ENCODE results near the gene GPR162. TPM values are rescaled to one million over a fixed set of nuclear protein-coding genes. Genes with fewer than 3 reads are reported as not detected.

Gene GPR162
- polyA plus RNA-seq, 1 experiment: 5.2 TPM

DNA sequence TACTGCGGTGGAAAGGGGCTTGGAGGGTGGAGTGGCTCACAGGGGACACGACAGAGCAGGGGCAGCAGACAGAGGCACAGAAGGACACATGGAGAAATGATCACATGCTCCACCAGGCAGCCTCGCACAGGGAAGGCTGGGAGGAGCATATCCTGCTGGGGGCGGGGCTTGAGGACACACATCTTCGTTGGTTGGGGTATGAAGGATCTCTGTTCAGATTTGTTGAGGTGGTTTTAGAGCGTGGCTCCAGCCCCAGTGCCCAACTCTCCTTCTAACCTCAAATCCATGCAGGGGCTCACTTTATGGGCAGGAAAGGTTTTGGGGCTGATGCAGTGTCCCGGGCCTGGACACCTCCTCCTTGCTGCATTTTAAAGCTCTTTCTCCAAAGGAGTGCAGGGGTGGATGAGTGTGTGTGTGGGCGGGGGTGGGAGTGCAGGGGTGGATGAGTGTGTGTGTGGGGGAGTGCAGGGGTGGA, 5.9 kb downstream of the GPR162 start:
- no peaks in the 10 kb centered on the region; the same call in 1 of the 2 replicates for H3K9me3 ChIP-seq (ENCODE audit: control insufficient read depth, insufficient read depth, low read length)
- ChIA-PET POLR2A (interaction anchor here (0.5 to 3.6 kb wide), 9 partner anchors 14 to 293 kb away, joined by 3 to 26 read pairs (median 4); partner anchors contain the start of genes CDCA3, GAPDH, GNB3 and MLF2), CTCF (interaction anchor here (0.6 to 11.8 kb wide), 6 partner anchors 14 to 290 kb away, joined by 3 to 165 read pairs (median 4); partner anchors contain the start of gene MLF2)

GRCh38 chr12:6827982-6828780, 6.6 kb downstream of the GPR162 start, which contains the start of gene P3H3:
P3H3 (plus strand) TSS chr12:6828407; CDS start chr12:6828441, 34 bp downstream.
- ChIA-PET CTCF (interaction anchor here (0.6 to 11.8 kb wide), 6 partner anchors 15 to 291 kb away, joined by 3 to 165 read pairs (median 4); partner anchors contain the start of gene MLF2), POLR2A (interaction anchor here (0.5 to 3.6 kb wide), 11 partner anchors 13 to 294 kb away, joined by 3 to 26 read pairs (median 4); partner anchors contain the start of genes CDCA3, GAPDH, GNB3 and MLF2)
- H3K27ac ChIP-seq (ENCODE audit: low read depth, low read length): peak within 1 kb of the TSS; percentile 82
- no peaks in the 10 kb centered on the region; the same call in 1 of the 2 replicates for H3K9me3 ChIP-seq (ENCODE audit: control insufficient read depth, insufficient read depth, low read length)
- DNase-seq (ENCODE audit: low read depth, low spot score): no peak
- no peaks in the 10 kb centered on the region for H3K27me3 ChIP-seq (ENCODE audit: control insufficient read depth, insufficient read depth, low read length)
- TF ChIP-seq, protein P1, sequence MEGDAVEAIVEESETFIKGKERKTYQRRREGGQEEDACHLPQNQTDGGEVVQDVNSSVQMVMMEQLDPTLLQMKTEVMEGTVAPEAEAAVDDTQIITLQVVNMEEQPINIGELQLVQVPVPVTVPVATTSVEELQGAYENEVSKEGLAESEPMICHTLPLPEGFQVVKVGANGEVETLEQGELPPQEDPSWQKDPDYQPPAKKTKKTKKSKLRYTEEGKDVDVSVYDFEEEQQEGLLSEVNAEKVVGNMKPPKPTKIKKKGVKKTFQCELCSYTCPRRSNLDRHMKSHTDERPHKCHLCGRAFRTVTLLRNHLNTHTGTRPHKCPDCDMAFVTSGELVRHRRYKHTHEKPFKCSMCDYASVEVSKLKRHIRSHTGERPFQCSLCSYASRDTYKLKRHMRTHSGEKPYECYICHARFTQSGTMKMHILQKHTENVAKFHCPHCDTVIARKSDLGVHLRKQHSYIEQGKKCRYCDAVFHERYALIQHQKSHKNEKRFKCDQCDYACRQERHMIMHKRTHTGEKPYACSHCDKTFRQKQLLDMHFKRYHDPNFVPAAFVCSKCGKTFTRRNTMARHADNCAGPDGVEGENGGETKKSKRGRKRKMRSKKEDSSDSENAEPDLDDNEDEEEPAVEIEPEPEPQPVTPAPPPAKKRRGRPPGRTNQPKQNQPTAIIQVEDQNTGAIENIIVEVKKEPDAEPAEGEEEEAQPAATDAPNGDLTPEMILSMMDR (IDR thresholded peaks at IDR 0.05; ENCODE audit: low read depth, low read length): no peak
- H3K4me3 ChIP-seq (ENCODE audit: low read depth, low read length): peak within 1 kb of the TSS; percentile 91

More for the DNA sequence above, 5.9 kb downstream of the GPR162 start:
- Histone ChIP-seq H3K4me3 (ENCODE audit: low read depth, low read length) (peak overlapping the region; percentile 44), H3K27me3 (ENCODE audit: control insufficient read depth, insufficient read depth, low read length) (no peaks in the 10 kb centered on the region), H3K27ac (ENCODE audit: low read depth, low read length) (peak overlapping the region; percentile 65)
- TF ChIP-seq, protein P1 (IDR thresholded peaks at IDR 0.05; ENCODE audit: low read depth, low read length): no peak
- peak; percentile 46 for DNase-seq (ENCODE audit: low read depth, low spot score)

DNA sequence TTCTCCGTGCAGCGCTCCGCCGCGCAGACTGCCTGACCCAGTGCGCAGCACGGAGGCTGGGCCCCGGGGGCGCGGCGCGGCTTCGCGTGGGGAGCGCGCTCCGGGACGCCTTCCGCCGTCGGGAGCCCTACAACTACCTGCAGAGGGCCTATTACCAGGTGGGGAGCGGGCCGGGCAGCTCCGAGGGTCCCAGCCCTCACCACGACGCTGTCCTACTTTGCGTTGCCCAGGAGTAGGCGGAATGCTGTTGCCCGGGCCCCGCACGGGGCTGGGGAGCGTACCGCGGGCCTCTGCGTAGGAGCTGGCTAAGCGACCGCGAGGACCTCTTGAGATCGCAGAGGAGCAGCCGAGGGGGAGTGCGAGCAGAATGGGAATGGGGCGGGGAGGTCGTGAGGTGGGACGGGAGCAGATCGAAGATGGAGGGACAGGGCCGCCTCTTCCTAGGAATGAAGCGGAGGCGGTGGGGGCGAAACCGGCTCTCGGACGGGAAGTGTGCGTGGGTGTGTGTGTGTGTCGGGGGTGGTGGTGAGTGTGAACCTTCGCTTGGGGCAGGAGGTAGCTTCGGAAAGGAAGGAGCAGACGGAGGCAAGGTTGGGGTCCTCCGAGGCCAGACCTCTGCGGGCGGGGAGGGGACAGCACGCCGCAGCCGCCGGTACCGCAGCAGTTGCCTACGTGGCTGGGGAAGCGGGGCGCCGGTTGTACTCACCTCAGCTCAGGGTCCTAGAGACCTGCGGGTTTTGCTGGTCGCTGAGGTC, 7.3 kb downstream of the GPR162 start:
- POLR2A ChIA-PET: interaction anchor here (0.8 to 3.6 kb wide), 11 partner anchors 12 to 295 kb away, joined by 3 to 26 read pairs (median 4); partner anchors contain the start of genes CDCA3, COPS7A, GAPDH and GNB3
- no peak for DNase-seq (ENCODE audit: low read depth, low spot score)
- Histone ChIP-seq H3K4me3 (ENCODE audit: low read depth, low read length) (peak overlapping the region; percentile 91), H3K27ac (ENCODE audit: low read depth, low read length) (peak overlapping the region; percentile 82), H3K27me3 (ENCODE audit: control insufficient read depth, insufficient read depth, low read length) (no peaks in the 10 kb centered on the region), H3K9me3 (ENCODE audit: control insufficient read depth, insufficient read depth, low read length) (no peaks in the 10 kb centered on the region; the same call in 1 of the 2 replicates)
- CTCF ChIA-PET: interaction anchor here (0.6 to 11.8 kb wide), 4 partner anchors 16 to 139 kb away, joined by 3 to 165 read pairs (median 4); partner anchors contain the start of gene MLF2
- TF ChIP-seq, protein P1 (IDR thresholded peaks at IDR 0.05; ENCODE audit: low read depth, low read length): no peak

- CTCF ChIA-PET: interaction anchor here (0.9 to 11.8 kb wide), 2 partner anchors 40 to 76 kb away, joined by 4 to 165 read pairs; partner anchors contain the start of gene MLF2
- TF ChIP-seq, protein P1 (IDR thresholded peaks at IDR 0.05; ENCODE audit: low read depth, low read length): peak; percentile 34; the same call in 1 of the 2 replicates
- Histone ChIP-seq H3K4me3 (ENCODE audit: low read depth, low read length) (peak overlapping the region; percentile 91), H3K9me3 (ENCODE audit: control insufficient read depth, insufficient read depth, low read length) (no peaks in the 10 kb centered on the region; the same call in 1 of the 2 replicates), H3K27me3 (ENCODE audit: control insufficient read depth, insufficient read depth, low read length) (no peaks in the 10 kb centered on the region), H3K27ac (ENCODE audit: low read depth, low read length) (peak overlapping the region; percentile 82)
- POLR2A ChIA-PET: interaction anchor here (0.8 to 3.6 kb wide), 9 partner anchors 11 to 295 kb away, joined by 3 to 26 read pairs (median 5); partner anchors contain the start of genes CDCA3, COPS7A, GAPDH and GNB3
- DNase-seq (ENCODE audit: low read depth, low spot score): no peak
Observed at GRCh38 chr12:6829536-6830220, 8.1 kb downstream of the GPR162 start.

Measured in AG04450 (cell line).